ENCODE measurements around the gene ANKRD65.

DNA sequence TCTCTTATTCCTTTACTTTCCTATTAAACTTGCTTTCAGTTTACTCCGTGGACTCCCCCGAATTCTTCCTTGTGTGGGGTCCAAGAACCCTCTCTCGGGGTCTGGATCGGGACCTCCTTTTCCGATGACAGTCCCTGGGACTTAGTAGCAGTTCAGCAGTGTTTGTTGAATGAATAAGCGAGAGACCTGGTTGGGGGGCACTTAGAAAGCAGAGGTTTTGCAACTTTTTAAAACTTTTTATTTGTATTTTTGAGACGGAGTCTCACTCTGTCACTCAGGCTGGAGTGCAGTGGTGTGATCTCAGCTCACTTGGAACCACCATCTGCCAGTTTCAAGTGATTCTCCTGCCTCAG, 2.1 kb upstream of the ANKRD65 start:
- no peak for TF ChIP-seq POLR2A (IDR thresholded peaks at IDR 0.05)
- TF ChIP-seq, protein P1, sequence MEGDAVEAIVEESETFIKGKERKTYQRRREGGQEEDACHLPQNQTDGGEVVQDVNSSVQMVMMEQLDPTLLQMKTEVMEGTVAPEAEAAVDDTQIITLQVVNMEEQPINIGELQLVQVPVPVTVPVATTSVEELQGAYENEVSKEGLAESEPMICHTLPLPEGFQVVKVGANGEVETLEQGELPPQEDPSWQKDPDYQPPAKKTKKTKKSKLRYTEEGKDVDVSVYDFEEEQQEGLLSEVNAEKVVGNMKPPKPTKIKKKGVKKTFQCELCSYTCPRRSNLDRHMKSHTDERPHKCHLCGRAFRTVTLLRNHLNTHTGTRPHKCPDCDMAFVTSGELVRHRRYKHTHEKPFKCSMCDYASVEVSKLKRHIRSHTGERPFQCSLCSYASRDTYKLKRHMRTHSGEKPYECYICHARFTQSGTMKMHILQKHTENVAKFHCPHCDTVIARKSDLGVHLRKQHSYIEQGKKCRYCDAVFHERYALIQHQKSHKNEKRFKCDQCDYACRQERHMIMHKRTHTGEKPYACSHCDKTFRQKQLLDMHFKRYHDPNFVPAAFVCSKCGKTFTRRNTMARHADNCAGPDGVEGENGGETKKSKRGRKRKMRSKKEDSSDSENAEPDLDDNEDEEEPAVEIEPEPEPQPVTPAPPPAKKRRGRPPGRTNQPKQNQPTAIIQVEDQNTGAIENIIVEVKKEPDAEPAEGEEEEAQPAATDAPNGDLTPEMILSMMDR (IDR thresholded peaks at IDR 0.05), result no peak
